ENCODE measurements around the gene ATP8B4.

ATP8B4 gene

DNA sequence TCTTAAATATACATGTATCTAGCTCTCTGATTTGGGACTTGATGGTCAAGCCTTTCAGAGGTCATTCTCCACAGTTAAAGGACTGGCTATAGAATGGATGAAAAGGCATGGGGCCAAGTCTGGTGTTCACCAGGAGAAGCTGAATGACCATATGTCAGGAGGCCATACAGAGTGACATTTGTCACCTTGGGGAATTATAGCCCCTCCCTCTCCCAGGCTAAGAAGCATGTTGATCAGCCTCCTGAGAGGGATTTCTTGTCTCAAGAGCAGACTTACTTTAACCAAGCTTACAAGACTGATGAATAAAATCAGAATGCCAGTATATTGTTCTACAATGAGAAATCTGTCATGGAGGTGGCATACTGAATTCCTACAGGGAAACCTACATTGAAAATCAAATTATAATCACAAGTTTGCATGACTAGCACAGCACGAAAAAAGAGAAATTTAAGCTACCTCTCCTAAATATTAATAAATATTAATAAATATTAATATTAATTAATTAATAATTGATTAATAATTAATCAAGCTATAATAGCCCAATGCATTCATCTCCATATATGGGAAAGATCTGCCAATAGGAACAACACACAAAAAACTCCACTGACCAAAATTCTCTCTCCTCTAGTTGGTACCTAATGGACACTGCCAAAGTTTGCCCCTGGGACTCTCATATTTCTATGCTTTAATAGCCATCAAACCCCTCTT lies 47.3 kb downstream of the ATP8B4 start:
- no peaks in the 10 kb centered on the region for H3K36me3 ChIP-seq (ENCODE audit: control insufficient read depth in 1 of 2, insufficient read depth in 2 of 2, low read length in 2 of 2)
- no peaks in the 10 kb centered on the region for H3K27me3 ChIP-seq (ENCODE audit: low read depth, low read length)
- no peak overlapping the region for H3K27ac ChIP-seq (ENCODE audit: low read length)
- no peak overlapping the region for H3K4me3 ChIP-seq (ENCODE audit: low read depth in 1 of 2, low read length in 2 of 2)
- no peaks in the 10 kb centered on the region for H3K4me1 ChIP-seq (ENCODE audit: control insufficient read depth in 1 of 2, insufficient read depth in 2 of 2, low read length in 2 of 2)
- no peaks in the 10 kb centered on the region for H3K9me3 ChIP-seq (ENCODE audit: control insufficient read depth in 1 of 2, low read length in 2 of 2)

DNA sequence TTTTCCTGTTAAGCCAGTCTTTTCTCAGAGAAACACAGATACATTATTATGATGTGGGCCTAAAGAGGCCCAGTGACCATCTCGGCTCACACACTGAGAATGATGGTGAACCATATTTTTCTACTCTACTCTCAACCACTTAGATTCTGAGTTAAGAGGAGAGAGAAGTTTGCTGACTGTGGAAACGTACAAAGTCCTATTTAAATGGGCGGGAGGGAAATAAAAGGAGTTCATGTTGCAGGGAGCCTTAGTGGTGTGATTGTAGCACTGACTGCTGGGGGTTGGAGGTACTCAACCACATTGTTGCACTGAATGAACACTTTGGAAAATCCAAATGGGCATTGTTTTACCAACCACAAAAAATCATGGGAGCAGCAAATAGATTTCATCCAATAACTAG lies 51.0 kb downstream of the ATP8B4 start:
- Histone ChIP-seq H3K36me3 (ENCODE audit: control insufficient read depth in 1 of 2, insufficient read depth in 2 of 2, low read length in 2 of 2) (no peaks in the 10 kb centered on the region), H3K9me3 (ENCODE audit: control insufficient read depth in 1 of 2, low read length in 2 of 2) (no peaks in the 10 kb centered on the region)

GRCh38 chr15:50067254-50067653 lies 51.8 kb downstream of the ATP8B4 start:
- Histone ChIP-seq H3K36me3 (ENCODE audit: control insufficient read depth in 1 of 2, insufficient read depth in 2 of 2, low read length in 2 of 2) (no peaks in the 10 kb centered on the region), H3K4me3 (ENCODE audit: low read depth in 1 of 2, low read length in 2 of 2) (no peak overlapping the region), H3K9me3 (ENCODE audit: control insufficient read depth in 1 of 2, low read length in 2 of 2) (no peaks in the 10 kb centered on the region), H3K27ac (ENCODE audit: low read length) (no peak overlapping the region), H3K27me3 (ENCODE audit: low read depth, low read length) (no peaks in the 10 kb centered on the region), H3K4me1 (ENCODE audit: control insufficient read depth in 1 of 2, insufficient read depth in 2 of 2, low read length in 2 of 2) (peaks cover 4 to 13% of the 10 kb centered on the region in 2 donors)

More for the DNA sequence above, 51.0 kb downstream of the ATP8B4 start:
- H3K4me1 ChIP-seq (ENCODE audit: control insufficient read depth in 1 of 2, insufficient read depth in 2 of 2, low read length in 2 of 2): peaks cover 4 to 13% of the 10 kb centered on the region in 2 donors
- H3K27me3 ChIP-seq (ENCODE audit: low read depth, low read length): no peaks in the 10 kb centered on the region
- no peak overlapping the region for H3K27ac ChIP-seq (ENCODE audit: low read length)
- H3K4me3 ChIP-seq (ENCODE audit: low read depth in 1 of 2, low read length in 2 of 2): no peak overlapping the region

DNA sequence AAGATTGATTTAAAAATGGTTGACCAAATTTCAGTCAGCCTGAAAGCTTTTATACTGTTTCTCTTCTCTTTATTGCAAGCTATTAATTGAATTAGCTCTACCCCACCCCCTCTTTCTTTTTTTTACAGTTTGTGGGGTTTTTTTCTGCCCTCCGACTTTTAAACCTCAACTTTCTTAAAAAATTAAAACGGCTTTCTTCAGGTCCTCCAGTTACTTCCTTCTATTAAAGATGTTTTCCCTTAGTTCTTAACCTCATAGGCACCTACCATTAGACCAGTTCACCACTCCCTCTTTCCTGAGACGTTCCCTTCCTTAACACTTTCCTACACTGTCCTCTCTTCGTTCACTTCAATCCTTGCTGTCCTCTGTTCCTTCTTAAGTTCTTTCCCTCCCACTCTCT lies 52.4 kb downstream of the ATP8B4 start:
- no peaks in the 10 kb centered on the region for H3K27me3 ChIP-seq (ENCODE audit: low read depth, low read length)
- H3K9me3 ChIP-seq (ENCODE audit: control insufficient read depth in 1 of 2, low read length in 2 of 2): no peaks in the 10 kb centered on the region
- H3K4me3 ChIP-seq (ENCODE audit: low read depth in 1 of 2, low read length in 2 of 2): no peak overlapping the region
- H3K27ac ChIP-seq (ENCODE audit: low read length): no peak overlapping the region
- H3K4me1 ChIP-seq (ENCODE audit: control insufficient read depth in 1 of 2, insufficient read depth in 2 of 2, low read length in 2 of 2): peaks cover 4 to 13% of the 10 kb centered on the region in 2 donors
- no peaks in the 10 kb centered on the region for H3K36me3 ChIP-seq (ENCODE audit: control insufficient read depth in 1 of 2, insufficient read depth in 2 of 2, low read length in 2 of 2)

- Histone ChIP-seq H3K27ac (ENCODE audit: low read length) (no peak overlapping the region), H3K9me3 (ENCODE audit: control insufficient read depth in 1 of 2, low read length in 2 of 2) (no peaks in the 10 kb centered on the region), H3K4me3 (ENCODE audit: low read depth in 1 of 2, low read length in 2 of 2) (no peak overlapping the region), H3K27me3 (ENCODE audit: low read depth, low read length) (no peaks in the 10 kb centered on the region), H3K4me1 (ENCODE audit: control insufficient read depth in 1 of 2, insufficient read depth in 2 of 2, low read length in 2 of 2) (peaks cover 4 to 13% of the 10 kb centered on the region in 2 donors), H3K36me3 (ENCODE audit: control insufficient read depth in 1 of 2, insufficient read depth in 2 of 2, low read length in 2 of 2) (no peaks in the 10 kb centered on the region)
Observed at GRCh38 chr15:50066202-50066601, 52.8 kb downstream of the ATP8B4 start.

DNA sequence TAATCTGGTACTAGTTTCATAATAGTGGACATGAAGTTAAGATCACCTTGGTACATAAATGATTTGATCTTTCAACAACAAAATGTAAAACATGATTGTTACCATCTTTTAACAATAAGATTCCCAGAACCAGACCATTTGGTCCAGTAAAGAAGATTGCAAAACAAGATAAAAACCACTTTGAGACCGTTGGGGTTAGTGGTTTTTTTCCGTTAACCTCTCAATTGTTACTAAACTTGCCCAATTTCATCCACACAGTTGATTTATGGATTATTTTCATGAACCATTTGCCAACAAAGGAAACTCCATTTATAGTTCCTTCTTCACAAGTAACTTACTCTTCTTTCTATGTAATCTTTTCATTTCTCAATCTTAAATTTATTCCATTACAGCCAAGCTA lies 53.8 kb downstream of the ATP8B4 start:
- no peaks in the 10 kb centered on the region for H3K27me3 ChIP-seq (ENCODE audit: low read depth, low read length)
- H3K27ac ChIP-seq (ENCODE audit: low read length): no peak overlapping the region
- no peaks in the 10 kb centered on the region for H3K9me3 ChIP-seq (ENCODE audit: control insufficient read depth in 1 of 2, low read length in 2 of 2)

GRCh38 chr15:50064673-50065072 lies 54.4 kb downstream of the ATP8B4 start:
- no peaks in the 10 kb centered on the region for H3K36me3 ChIP-seq (ENCODE audit: control insufficient read depth in 1 of 2, insufficient read depth in 2 of 2, low read length in 2 of 2)
- H3K4me3 ChIP-seq (ENCODE audit: low read depth in 1 of 2, low read length in 2 of 2): no peak overlapping the region
- peaks cover 4 to 13% of the 10 kb centered on the region in 2 donors for H3K4me1 ChIP-seq (ENCODE audit: control insufficient read depth in 1 of 2, insufficient read depth in 2 of 2, low read length in 2 of 2)
- no peaks in the 10 kb centered on the region for H3K27me3 ChIP-seq (ENCODE audit: low read depth, low read length)
- no peaks in the 10 kb centered on the region for H3K9me3 ChIP-seq (ENCODE audit: control insufficient read depth in 1 of 2, low read length in 2 of 2)
- H3K27ac ChIP-seq (ENCODE audit: low read length): no peak overlapping the region

More for the DNA sequence above, 53.8 kb downstream of the ATP8B4 start:
- peaks cover 4 to 13% of the 10 kb centered on the region in 2 donors for H3K4me1 ChIP-seq (ENCODE audit: control insufficient read depth in 1 of 2, insufficient read depth in 2 of 2, low read length in 2 of 2)
- H3K36me3 ChIP-seq (ENCODE audit: control insufficient read depth in 1 of 2, insufficient read depth in 2 of 2, low read length in 2 of 2): no peaks in the 10 kb centered on the region
- no peak overlapping the region for H3K4me3 ChIP-seq (ENCODE audit: low read depth in 1 of 2, low read length in 2 of 2)

GRCh38 chr15:50063226-50063625 lies 55.8 kb downstream of the ATP8B4 start:
- Histone ChIP-seq H3K4me1 (ENCODE audit: control insufficient read depth in 1 of 2, insufficient read depth in 2 of 2, low read length in 2 of 2) (peaks cover 4 to 18% of the 10 kb centered on the region in 2 donors), H3K27ac (ENCODE audit: low read length) (no peak overlapping the region), H3K9me3 (ENCODE audit: control insufficient read depth in 1 of 2, low read length in 2 of 2) (no peaks in the 10 kb centered on the region), H3K27me3 (ENCODE audit: low read depth, low read length) (no peaks in the 10 kb centered on the region), H3K36me3 (ENCODE audit: control insufficient read depth in 1 of 2, insufficient read depth in 2 of 2, low read length in 2 of 2) (no peaks in the 10 kb centered on the region), H3K4me3 (ENCODE audit: low read depth in 1 of 2, low read length in 2 of 2) (no peak overlapping the region)

DNA sequence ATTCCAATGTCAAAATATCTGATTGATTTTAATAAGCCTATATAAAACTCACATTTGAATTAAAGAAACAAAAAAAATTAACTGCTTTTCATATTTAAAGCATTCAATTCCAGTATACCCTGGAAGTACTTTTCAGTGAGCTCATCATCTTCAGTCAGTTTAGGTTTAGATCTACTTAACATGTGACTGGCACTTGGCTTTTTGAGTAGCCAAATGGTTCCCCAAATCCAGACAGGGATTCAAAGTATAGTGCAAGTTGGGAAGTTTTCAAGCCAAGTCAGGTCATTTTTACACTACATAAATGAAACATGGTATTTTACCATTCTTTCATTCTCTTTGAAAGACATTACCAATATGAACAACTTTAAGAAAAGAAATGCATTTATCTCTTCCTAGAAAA lies 57.5 kb downstream of the ATP8B4 start:
- Histone ChIP-seq H3K27ac (ENCODE audit: low read length) (no peak overlapping the region), H3K4me1 (ENCODE audit: control insufficient read depth in 1 of 2, insufficient read depth in 2 of 2, low read length in 2 of 2) (peaks cover 4 to 21% of the 10 kb centered on the region in 2 donors), H3K27me3 (ENCODE audit: low read depth, low read length) (no peaks in the 10 kb centered on the region), H3K9me3 (ENCODE audit: control insufficient read depth in 1 of 2, low read length in 2 of 2) (no peaks in the 10 kb centered on the region), H3K36me3 (ENCODE audit: control insufficient read depth in 1 of 2, insufficient read depth in 2 of 2, low read length in 2 of 2) (no peaks in the 10 kb centered on the region), H3K4me3 (ENCODE audit: low read depth in 1 of 2, low read length in 2 of 2) (no peak overlapping the region)

DNA sequence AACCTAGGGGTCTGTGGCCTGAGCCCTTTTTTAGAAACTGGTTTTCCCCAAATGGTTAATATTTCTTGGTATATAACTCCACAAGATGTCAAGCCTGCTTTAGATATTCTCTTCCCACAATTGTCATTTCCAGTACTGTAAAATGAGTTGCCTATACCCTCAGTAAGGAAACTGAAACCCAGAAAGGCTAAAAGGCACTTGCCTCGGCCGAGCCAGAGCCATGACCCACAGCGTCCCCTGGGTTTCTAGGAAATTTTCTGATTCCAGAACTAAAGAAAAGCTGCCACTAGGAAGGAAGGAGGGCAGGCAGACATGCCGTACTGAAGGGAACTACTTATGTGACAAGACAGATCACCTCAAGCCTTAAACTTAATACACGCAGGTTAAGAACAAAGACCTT lies 59.1 kb downstream of the ATP8B4 start:
- Histone ChIP-seq H3K27ac (ENCODE audit: low read length) (no peak overlapping the region), H3K36me3 (ENCODE audit: control insufficient read depth in 1 of 2, insufficient read depth in 2 of 2, low read length in 2 of 2) (peaks cover 0 to 8% of the 10 kb centered on the region in 2 donors), H3K4me1 (ENCODE audit: control insufficient read depth in 1 of 2, insufficient read depth in 2 of 2, low read length in 2 of 2) (peaks cover 7 to 9% of the 10 kb centered on the region in 2 donors), H3K27me3 (ENCODE audit: low read depth, low read length) (no peaks in the 10 kb centered on the region), H3K9me3 (ENCODE audit: control insufficient read depth in 1 of 2, low read length in 2 of 2) (no peaks in the 10 kb centered on the region), H3K4me3 (ENCODE audit: low read depth in 1 of 2, low read length in 2 of 2) (no peak overlapping the region)

DNA sequence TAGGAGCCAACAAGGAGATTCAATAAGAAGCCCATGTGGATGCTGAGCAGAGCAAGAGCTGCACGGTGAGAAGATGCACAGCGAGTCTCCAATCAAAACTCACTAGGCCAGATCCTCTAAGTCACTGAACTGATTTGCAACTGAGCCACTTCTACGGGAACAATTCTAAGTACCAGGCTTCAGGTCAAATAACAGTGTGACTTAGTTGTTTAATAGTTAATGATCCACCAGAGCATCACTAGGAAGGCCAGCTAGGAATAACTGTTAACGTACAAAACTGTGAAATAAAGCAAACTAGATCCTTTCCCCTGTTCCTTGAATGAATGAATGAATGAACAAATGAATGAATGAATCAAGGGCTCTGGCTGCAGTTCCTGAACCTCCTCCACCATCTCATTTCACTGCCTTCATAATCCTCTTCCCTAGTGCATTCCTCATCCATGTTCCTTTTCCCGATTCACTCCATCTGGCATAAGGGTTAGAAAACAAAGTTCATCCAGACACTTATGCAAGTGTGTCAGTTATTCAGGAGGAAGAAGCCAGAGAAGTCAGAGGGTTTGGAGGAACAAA lies 59.7 kb downstream of the ATP8B4 start:
- H3K36me3 ChIP-seq (ENCODE audit: control insufficient read depth in 1 of 2, insufficient read depth in 2 of 2, low read length in 2 of 2): peaks cover 0 to 11% of the 10 kb centered on the region in 2 donors
- H3K4me1 ChIP-seq (ENCODE audit: control insufficient read depth in 1 of 2, insufficient read depth in 2 of 2, low read length in 2 of 2): peaks cover 7 to 9% of the 10 kb centered on the region in 2 donors
- H3K9me3 ChIP-seq (ENCODE audit: control insufficient read depth in 1 of 2, low read length in 2 of 2): no peaks in the 10 kb centered on the region
- no peak overlapping the region for H3K27ac ChIP-seq (ENCODE audit: low read length)
- H3K27me3 ChIP-seq (ENCODE audit: low read depth, low read length): no peaks in the 10 kb centered on the region
- no peak overlapping the region for H3K4me3 ChIP-seq (ENCODE audit: low read depth in 1 of 2, low read length in 2 of 2)
